GM10266 (cell line): Measurements from ENCODE around the gene KCTD13.

ENCODE experiments used
- DNase-seq: peaks from one replicate; pipeline ENCODE4 v3.0.0; 2012; ENCODE audit errors: extremely low spot score
- TF ChIP-seq, protein P1 (sequence below): IDR thresholded peaks from 2 replicates; pipeline ENCODE4 v1.5.1; 2012; ENCODE audit warnings: mild to moderate bottlenecking, low read depth; ENCODE audit not compliant: control insufficient read depth, insufficient read depth; ENCODE audit errors: missing control alignments

The KCTD13 gene

GRCh38 chr16:29898804-29899515 lies 27.1 kb downstream of the KCTD13 start:
- DNase-seq = no peak
- TF ChIP-seq, protein P1, sequence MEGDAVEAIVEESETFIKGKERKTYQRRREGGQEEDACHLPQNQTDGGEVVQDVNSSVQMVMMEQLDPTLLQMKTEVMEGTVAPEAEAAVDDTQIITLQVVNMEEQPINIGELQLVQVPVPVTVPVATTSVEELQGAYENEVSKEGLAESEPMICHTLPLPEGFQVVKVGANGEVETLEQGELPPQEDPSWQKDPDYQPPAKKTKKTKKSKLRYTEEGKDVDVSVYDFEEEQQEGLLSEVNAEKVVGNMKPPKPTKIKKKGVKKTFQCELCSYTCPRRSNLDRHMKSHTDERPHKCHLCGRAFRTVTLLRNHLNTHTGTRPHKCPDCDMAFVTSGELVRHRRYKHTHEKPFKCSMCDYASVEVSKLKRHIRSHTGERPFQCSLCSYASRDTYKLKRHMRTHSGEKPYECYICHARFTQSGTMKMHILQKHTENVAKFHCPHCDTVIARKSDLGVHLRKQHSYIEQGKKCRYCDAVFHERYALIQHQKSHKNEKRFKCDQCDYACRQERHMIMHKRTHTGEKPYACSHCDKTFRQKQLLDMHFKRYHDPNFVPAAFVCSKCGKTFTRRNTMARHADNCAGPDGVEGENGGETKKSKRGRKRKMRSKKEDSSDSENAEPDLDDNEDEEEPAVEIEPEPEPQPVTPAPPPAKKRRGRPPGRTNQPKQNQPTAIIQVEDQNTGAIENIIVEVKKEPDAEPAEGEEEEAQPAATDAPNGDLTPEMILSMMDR = no peak

GRCh38 chr16:29898135-29898803 lies 27.8 kb downstream of the KCTD13 start:
- TF ChIP-seq, protein P1 = no peak
- DNase-seq = no peak

DNA sequence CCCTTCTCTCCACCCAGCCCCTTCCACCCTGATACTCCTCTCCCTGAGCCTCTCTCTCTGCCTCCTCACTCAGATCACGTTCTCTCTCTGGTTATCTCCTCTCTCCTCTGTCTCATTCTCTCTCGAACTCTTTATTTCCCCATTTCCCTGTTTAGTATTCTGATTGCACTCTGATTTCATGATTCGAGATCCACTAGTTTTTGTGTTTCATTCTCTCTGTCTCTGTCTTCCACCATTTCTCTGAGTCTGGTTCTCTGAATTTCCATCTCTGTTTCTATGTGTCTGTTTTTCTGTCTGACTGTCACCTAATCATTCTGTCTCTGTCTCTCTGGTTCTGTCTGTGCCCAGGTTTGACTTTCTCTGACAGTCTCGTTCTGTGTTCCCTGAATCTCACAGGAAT lies 28.7 kb downstream of the KCTD13 start:
- TF ChIP-seq, protein P1 = no peak
- no peak for DNase-seq

DNA sequence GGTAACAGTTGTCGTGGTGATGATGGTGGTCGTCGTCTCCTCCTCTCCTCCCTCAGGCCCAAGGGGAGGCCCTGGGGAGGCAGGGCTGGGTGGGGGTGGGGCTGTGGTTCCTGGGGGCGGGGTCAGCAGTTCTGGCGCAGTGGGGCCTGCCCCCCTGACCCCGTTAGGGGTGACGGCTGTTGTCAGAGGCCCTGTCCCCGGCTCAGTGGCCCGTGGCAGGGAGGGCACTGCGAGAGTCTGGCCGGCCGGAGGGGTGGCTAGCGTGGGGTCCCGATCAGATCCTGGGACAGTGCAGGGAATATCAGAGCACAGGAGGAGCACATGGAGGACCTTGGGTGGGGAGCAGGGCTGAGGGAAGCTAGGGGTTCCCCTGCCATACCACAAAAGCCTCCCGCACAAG lies 29.2 kb downstream of the KCTD13 start:
- DNase-seq = no peak
- TF ChIP-seq, protein P1 = no peak

GRCh38 chr16:29894352-29894751 lies 31.7 kb downstream of the KCTD13 start:
- no peak for DNase-seq
- TF ChIP-seq, protein P1 = no peak

- no peak for DNase-seq
- TF ChIP-seq, protein P1 = no peak
Observed at GRCh38 chr16:29893553-29893952, 32.5 kb downstream of the KCTD13 start.

DNA sequence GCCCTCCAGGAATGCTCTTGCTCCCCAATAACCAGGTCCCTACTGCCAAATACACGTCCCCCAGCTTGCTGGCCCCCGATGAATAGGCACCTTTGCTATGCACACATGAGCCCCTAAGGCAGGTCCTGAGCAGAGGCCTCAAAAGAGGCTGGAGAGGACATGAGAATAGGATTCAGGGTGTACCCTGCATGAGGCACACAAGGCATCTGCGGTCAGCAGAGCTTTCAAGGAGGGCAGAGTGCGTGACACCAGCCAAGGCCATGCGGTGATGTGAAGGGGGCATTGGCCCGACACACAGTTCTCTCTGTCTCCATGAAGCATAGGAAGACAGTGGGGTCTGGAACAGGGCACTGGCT lies 33.6 kb downstream of the KCTD13 start:
- DNase-seq = no peak
- TF ChIP-seq, protein P1 = no peak
